Measurements from ENCODE around the gene VGLL4. TPM values are rescaled to one million over a fixed set of nuclear protein-coding genes. Genes with fewer than 3 reads are reported as not detected.
"Not testable (repeated sequence)": the region's sequence is repeated elsewhere in the genome, so short reads cannot be mapped to it uniquely, and the experiment has no call there.

Gene VGLL4
- total RNA-seq (ENCODE audit: low replicate concordance): 94.2 and 131 TPM in 2 replicates

- peak; percentile 96 for DNase-seq (ENCODE audit: low read depth)
- no peak for TF ChIP-seq CTCF (IDR thresholded peaks at IDR 0.05; ENCODE audit: insufficient read depth, low read length)
- H3K4me3 ChIP-seq (ENCODE audit: low read depth, low read length): peak within 1 kb of the TSS; percentile 97
These were observed at the start of gene VGLL4 for GRCh38 chr3:11643605-11644087. VGLL4 (minus strand) TSS chr3:11643915; CDS start chr3:11643518, 397 bp downstream.

DNA sequence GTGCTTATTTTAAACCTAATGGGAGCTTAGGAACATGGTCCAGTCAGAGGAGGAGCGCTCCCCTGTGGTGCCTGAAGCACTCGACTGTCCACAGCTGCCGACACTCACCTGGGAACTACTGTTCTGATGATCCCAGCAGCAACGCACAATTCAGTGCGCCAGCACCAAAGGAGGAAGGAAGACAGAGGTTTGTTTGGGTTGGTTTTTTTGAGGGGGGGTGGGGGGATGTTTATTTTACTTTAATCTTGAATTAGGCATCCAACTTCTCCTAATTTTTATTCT lies 48.8 kb upstream of the VGLL4 start:
- DNase-seq (ENCODE audit: low read depth): no peak
- H3K4me3 ChIP-seq (ENCODE audit: low read depth, low read length): no peak overlapping the region
- TF ChIP-seq CTCF (IDR thresholded peaks at IDR 0.05; ENCODE audit: insufficient read depth, low read length): no peak

GRCh38 chr3:11691767-11692531 lies 48.2 kb upstream of the VGLL4 start:
- no peak for DNase-seq (ENCODE audit: low read depth)
- TF ChIP-seq CTCF (IDR thresholded peaks at IDR 0.05; ENCODE audit: insufficient read depth, low read length): no peak
- H3K4me3 ChIP-seq (ENCODE audit: low read depth, low read length): no peak overlapping the region

DNA sequence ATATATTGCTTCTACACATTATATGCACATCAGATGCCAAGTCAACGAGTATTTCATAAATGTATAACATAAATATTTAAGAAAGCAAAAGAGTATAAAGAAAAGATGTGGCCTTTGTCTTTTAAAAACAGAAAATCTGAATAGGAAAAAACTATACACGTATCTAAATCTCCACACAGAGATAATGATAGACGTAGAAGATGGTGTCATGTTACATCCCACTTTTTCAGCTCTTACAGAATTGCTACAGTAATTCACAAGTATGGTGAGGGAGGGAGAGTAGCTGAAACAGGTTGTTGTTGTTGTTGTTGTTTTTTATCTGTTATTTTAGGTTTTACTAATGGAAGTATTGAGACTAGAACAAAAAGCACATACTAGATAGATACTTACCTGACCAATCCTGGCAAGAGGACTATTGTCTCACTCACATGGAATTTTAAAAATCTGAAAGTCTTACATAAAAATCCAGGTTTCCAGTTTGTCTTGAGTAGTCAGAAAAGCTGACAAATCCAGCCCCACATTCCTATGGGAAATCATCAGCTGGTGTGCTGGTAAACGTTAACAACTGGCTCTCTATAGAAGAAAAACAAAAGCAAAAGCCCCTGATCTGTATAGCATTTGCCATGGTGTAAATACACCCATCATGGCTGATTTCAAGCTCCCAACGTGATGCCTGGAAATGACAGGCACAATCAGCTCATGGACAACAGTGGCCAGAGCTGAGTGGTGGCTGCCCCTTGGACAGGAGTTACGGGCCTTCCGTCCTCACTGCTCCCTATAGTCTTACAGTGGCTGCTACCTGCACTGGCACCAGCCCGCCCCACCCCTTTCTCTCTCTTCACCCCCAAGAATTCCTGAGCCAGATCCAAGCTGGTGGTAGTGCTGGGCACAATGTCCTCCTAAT lies 47.4 kb upstream of the VGLL4 start:
- peak; percentile 52 for DNase-seq (ENCODE audit: low read depth)
- no peak overlapping the region for H3K4me3 ChIP-seq (ENCODE audit: low read depth, low read length)
- TF ChIP-seq CTCF (IDR thresholded peaks at IDR 0.05; ENCODE audit: insufficient read depth, low read length): no peak

DNA sequence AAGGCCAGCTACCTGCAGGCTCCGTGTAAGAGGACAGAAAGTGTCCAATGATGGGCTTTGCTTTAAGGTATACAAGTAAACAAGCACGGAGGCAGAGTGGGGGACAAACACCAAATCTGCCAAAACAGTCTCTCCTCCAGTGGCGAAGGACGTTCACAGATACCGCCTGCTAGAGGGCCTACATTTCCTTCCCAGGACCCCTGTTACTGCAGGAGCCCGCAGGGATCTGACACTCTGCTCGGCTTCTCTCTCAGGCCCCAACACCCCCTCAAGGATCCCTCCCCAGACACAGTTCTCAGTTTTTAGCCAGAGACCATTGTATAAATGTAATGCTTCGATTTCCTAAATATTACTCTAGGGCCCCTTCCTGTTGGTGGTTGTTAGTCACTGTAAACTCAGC lies 46.0 kb upstream of the VGLL4 start:
- DNase-seq (ENCODE audit: low read depth): no peak
- TF ChIP-seq CTCF (IDR thresholded peaks at IDR 0.05; ENCODE audit: insufficient read depth, low read length): no peak
- no peak overlapping the region for H3K4me3 ChIP-seq (ENCODE audit: low read depth, low read length)

DNA sequence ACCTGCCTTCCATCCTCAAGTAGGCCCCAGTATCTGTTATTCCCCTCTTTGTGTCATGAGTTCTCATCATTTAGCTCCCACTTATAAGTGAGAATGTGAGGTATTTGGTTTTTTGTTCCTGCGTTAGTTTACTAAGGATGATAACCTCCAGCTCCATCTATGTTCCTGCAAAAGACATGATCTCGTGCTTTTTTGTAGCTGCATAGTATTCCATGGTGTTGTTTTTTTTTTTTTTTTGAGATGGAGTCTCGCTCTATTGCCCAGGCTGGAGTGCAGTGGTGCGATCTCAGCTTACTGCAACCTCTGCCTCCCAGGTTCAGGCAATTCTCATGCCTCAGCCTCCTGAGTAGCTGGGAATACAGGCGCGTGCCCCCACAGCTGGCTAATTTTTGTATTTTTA lies 41.3 kb upstream of the VGLL4 start:
- H3K4me3 ChIP-seq (ENCODE audit: low read depth, low read length); DNase-seq (ENCODE audit: low read depth): not testable (repeated sequence)

DNA sequence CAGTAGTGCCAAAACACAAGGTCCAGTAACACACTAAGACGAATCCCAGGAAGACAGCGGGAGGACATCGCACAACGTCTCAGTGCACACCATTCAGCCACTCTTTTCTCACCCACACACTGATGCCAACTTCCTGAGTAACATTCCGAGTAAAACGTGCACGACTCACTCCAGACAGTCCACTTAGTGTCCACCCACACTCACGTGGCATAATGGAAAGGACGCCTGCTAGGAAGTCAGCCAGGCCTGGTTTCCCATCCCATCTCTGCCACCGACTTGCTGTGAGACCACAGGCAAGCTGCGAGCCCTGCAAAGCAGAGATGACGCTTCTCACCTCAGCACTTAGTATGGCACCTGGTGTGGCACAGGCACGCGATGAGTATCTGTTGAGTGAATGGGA lies 36.8 kb upstream of the VGLL4 start:
- no peak overlapping the region for H3K4me3 ChIP-seq (ENCODE audit: low read depth, low read length)
- no peak for TF ChIP-seq CTCF (IDR thresholded peaks at IDR 0.05; ENCODE audit: insufficient read depth, low read length)
- DNase-seq (ENCODE audit: low read depth): no peak
